HUES48 (cell line): Measurements from ENCODE around the gene RNF150.

Experiments
- H3K27ac ChIP-seq: one replicate; pipeline ENCODE4 v1.7.0; 2013; ENCODE audit warnings: low read depth, low read length, inconsistent platforms
- H3K27me3 ChIP-seq: 2 replicates; pipeline ENCODE4 v1.6.1; 2013; ENCODE audit warnings: mild to moderate bottlenecking, low read length; ENCODE audit not compliant: control insufficient read depth, insufficient read depth
- H3K36me3 ChIP-seq: 2 replicates; pipeline ENCODE4 v1.6.1; 2013; ENCODE audit warnings: low read length; ENCODE audit not compliant: control insufficient read depth, insufficient read depth
- H3K4me1 ChIP-seq: 2 replicates; pipeline ENCODE4 v1.6.1; 2013; ENCODE audit warnings: mild to moderate bottlenecking, low read length; ENCODE audit not compliant: control insufficient read depth, insufficient read depth
- H3K4me3 ChIP-seq: 2 replicates; pipeline ENCODE4 v1.5.1; 2013; ENCODE audit warnings: mild to moderate bottlenecking, low read depth, low read length
- H3K9ac ChIP-seq: 2 replicates; pipeline ENCODE4 v1.6.1; 2013; ENCODE audit warnings: mild to moderate bottlenecking, low read depth, low read length, moderate library complexity
- H3K9me3 ChIP-seq: 2 replicates; pipeline ENCODE4 v1.6.1; 2013; ENCODE audit warnings: low read length; ENCODE audit not compliant: control insufficient read depth, insufficient read depth

Gene RNF150

DNA sequence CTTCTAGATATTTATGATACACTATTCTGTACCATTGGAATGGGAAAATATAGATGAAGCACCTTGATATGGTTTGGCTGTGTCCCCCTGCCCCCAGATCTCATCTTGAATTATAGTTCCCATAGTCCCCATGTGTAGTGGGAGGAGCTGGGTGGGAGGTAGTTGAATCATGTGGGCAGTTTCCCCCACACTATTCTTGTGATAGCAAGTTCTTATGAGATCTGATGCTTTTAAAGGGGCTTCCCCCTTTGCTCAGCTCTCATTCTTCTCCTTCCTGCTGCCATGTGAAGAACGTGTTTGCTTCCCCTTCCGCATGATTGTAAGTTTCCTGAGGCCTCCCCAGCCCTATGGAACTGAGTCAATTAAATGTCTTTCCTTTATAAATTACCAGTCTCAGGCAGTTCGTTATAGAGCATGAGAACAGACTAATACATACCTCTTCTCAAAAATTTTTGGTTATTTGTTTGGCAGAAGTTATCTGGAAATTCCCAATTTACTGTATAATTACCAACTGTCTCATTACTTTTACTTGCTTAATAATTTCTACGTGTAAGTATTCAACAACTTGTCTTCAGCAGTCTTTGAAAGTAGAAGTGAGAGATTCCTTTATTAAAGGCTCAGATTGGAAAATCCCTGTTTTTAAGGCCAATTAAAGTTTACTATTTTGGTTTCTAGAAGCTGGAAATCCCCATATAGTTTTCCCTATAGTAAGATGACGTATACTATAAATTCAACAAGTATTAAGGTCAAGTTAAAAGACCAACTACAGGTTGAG lies 152.7 kb downstream of the RNF150 start:
- Histone ChIP-seq H3K36me3 (no peaks in the 10 kb centered on the region), H3K27me3 (no peaks in the 10 kb centered on the region), H3K4me1 (peaks cover 6% of the 10 kb centered on the region; the same call in 1 of the 2 replicates)

GRCh38 chr4:140976768-140977167 lies 156.5 kb downstream of the RNF150 start:
- no peaks in the 10 kb centered on the region for H3K4me1 ChIP-seq
- H3K36me3 ChIP-seq: no peaks in the 10 kb centered on the region
- H3K27ac ChIP-seq: no peak overlapping the region
- H3K4me3 ChIP-seq: no peak overlapping the region
- no peaks in the 10 kb centered on the region for H3K27me3 ChIP-seq
- H3K9me3 ChIP-seq: no peaks in the 10 kb centered on the region
- H3K9ac ChIP-seq: no peak overlapping the region

More for the DNA sequence above, 152.7 kb downstream of the RNF150 start:
- no peaks in the 10 kb centered on the region for H3K9me3 ChIP-seq
- no peak overlapping the region for H3K27ac ChIP-seq
- H3K9ac ChIP-seq: no peak overlapping the region
- H3K4me3 ChIP-seq: no peak overlapping the region

DNA sequence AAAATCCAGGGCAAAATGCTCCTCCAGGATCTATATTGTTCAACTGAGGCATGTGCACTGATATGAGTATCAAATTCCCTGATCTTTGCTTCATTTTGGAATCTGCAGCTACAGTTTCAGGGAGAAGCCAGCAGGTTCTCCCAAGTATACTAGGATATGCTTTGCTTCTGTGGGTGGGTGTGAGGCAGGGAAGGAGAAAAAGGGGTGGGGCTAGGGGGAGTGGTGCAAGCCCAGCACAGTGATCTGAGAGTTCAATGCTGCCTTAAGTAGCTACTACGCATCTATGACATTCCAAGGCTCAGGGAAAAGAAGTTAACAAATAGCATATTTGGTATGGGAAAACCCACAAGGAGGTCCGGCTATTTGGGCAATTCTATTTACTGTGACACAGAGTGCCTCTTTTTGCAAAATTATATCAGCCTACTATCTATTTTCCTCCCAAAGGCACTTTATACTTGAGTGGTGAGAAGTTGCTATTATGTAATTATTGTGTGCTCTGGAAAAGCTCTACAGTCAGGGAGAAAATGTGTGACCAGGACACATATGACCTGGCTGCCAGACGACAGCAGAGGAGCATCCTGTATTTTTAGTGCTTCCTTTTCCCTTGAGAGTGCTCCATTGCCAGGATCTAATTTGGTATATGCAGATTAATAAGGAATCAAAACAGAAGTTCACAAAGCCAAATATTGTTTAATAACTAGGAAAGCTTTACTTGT lies 162.0 kb downstream of the RNF150 start:
- no peaks in the 10 kb centered on the region for H3K27me3 ChIP-seq
- no peaks in the 10 kb centered on the region for H3K9me3 ChIP-seq
- H3K4me3 ChIP-seq: no peak overlapping the region
- no peaks in the 10 kb centered on the region for H3K36me3 ChIP-seq
- no peak overlapping the region for H3K27ac ChIP-seq
- no peak overlapping the region for H3K9ac ChIP-seq
- no peaks in the 10 kb centered on the region for H3K4me1 ChIP-seq

DNA sequence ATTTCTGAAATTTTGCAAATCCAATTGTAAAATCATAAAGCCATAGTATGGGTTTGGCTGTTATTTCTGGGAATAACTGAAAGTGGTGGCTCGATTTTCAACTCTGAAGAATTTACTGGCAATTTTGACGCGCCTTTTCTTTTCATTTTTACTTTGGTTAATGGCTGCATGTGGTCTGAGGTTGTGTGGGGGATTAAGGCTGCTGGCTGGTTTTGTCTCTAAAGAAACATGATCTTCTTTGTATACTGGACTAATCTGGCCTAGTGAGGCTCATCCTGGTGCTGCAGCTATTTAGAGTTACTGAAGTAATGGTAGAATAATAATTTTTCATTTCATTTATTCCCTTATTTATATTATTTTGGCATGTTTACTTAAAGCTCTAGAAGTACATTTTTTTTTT lies 164.0 kb downstream of the RNF150 start:
- no peaks in the 10 kb centered on the region for H3K4me1 ChIP-seq
- H3K4me3 ChIP-seq: no peak overlapping the region
- no peaks in the 10 kb centered on the region for H3K27me3 ChIP-seq
- H3K27ac ChIP-seq: no peak overlapping the region
- H3K9ac ChIP-seq: no peak overlapping the region
- no peaks in the 10 kb centered on the region for H3K9me3 ChIP-seq
- no peaks in the 10 kb centered on the region for H3K36me3 ChIP-seq

GRCh38 chr4:140968371-140968770 lies 164.9 kb downstream of the RNF150 start:
- Histone ChIP-seq H3K27me3 (no peaks in the 10 kb centered on the region), H3K9me3 (no peaks in the 10 kb centered on the region), H3K4me3 (no peak overlapping the region), H3K9ac (no peak overlapping the region), H3K27ac (no peak overlapping the region), H3K36me3 (no peaks in the 10 kb centered on the region), H3K4me1 (no peaks in the 10 kb centered on the region)

- Histone ChIP-seq H3K9me3 (no peaks in the 10 kb centered on the region), H3K4me3 (no peak overlapping the region), H3K4me1 (no peaks in the 10 kb centered on the region), H3K27me3 (no peaks in the 10 kb centered on the region), H3K9ac (no peak overlapping the region), H3K27ac (no peak overlapping the region), H3K36me3 (no peaks in the 10 kb centered on the region)
Measured at GRCh38 chr4:140963883-140964282, 169.4 kb downstream of the RNF150 start.

DNA sequence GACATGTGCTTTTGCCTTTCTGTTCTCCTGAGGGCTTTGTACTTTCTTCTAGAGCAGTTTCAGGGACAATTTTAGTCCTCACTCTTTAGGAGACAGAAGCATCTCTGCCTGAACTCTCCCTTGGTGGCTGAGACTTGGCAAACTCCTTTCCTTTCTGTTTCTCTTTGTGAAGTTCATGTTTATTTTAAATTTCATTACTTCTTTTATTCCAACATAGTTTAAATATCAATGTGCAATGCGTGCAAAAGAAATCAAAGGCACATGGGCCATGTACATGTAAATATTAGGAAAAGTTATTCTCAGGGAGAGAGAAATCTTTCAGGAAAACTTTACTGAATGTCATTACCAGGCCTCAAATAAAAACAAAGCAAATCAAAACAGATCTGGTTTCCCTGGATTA lies 177.6 kb downstream of the RNF150 start:
- H3K27ac ChIP-seq: no peak overlapping the region
- H3K9me3 ChIP-seq: no peaks in the 10 kb centered on the region
- no peak overlapping the region for H3K4me3 ChIP-seq
- H3K9ac ChIP-seq: no peak overlapping the region
- H3K4me1 ChIP-seq: peaks cover 12% of the 10 kb centered on the region
- H3K27me3 ChIP-seq: no peaks in the 10 kb centered on the region
- H3K36me3 ChIP-seq: no peaks in the 10 kb centered on the region

GRCh38 chr4:140952717-140953116 lies 180.6 kb downstream of the RNF150 start:
- H3K4me3 ChIP-seq: no peak overlapping the region
- H3K9me3 ChIP-seq: no peaks in the 10 kb centered on the region
- H3K27ac ChIP-seq: no peak overlapping the region
- no peaks in the 10 kb centered on the region for H3K36me3 ChIP-seq
- H3K4me1 ChIP-seq: peaks cover 12% of the 10 kb centered on the region
- H3K27me3 ChIP-seq: no peaks in the 10 kb centered on the region
- no peak overlapping the region for H3K9ac ChIP-seq

- H3K4me3 ChIP-seq: no peak overlapping the region
- H3K9me3 ChIP-seq: no peaks in the 10 kb centered on the region
- no peaks in the 10 kb centered on the region; the same call in 1 of the 2 replicates for H3K4me1 ChIP-seq
- H3K9ac ChIP-seq: no peak overlapping the region
- H3K27me3 ChIP-seq: no peaks in the 10 kb centered on the region
- no peak overlapping the region for H3K27ac ChIP-seq
- H3K36me3 ChIP-seq: no peaks in the 10 kb centered on the region
Measured at GRCh38 chr4:140947506-140947905, 185.8 kb downstream of the RNF150 start.

- Histone ChIP-seq H3K9me3 (no peaks in the 10 kb centered on the region), H3K27me3 (no peaks in the 10 kb centered on the region), H3K9ac (no peak overlapping the region), H3K4me3 (no peak overlapping the region), H3K36me3 (no peaks in the 10 kb centered on the region), H3K4me1 (no peaks in the 10 kb centered on the region), H3K27ac (no peak overlapping the region)
Measured at GRCh38 chr4:140945106-140945505, 188.2 kb downstream of the RNF150 start.

GRCh38 chr4:140944572-140944971 lies 188.7 kb downstream of the RNF150 start:
- Histone ChIP-seq H3K9ac (no peak overlapping the region), H3K27me3 (no peaks in the 10 kb centered on the region), H3K4me3 (no peak overlapping the region), H3K27ac (no peak overlapping the region), H3K36me3 (no peaks in the 10 kb centered on the region), H3K4me1 (no peaks in the 10 kb centered on the region), H3K9me3 (no peaks in the 10 kb centered on the region)
